Neural progenitor cell (in vitro differentiated cells): ENCODE data around the gene EIF1AY. TPM values are rescaled to one million over a fixed set of nuclear protein-coding genes. Genes with fewer than 3 reads are reported as not detected.

ENCODE experiments used
- DNase-seq: peaks from one replicate; pipeline ENCODE4 v3.0.0-alpha.2; 2016; ENCODE audit warnings: low spot score
- H2AFZ ChIP-seq: fragments of 200-600 bp; sonication (generic); replicated peaks from 2 replicates; pipeline ENCODE4 v1.6.1; 2016; ENCODE audit warnings: antibody characterized with exemption
- H3F3A ChIP-seq: fragments of 200-600 bp; sonication (generic); 2 replicates; pipeline ENCODE4 v1.6.1; 2016; ENCODE audit warnings: antibody characterized with exemption, low read depth
- H3K27ac ChIP-seq: fragments of 200-600 bp; sonication (generic); 2 replicates; pipeline ENCODE4 v1.5.1; 2016; ENCODE audit warnings: mild to moderate bottlenecking
- H3K27me3 ChIP-seq: fragments of 200-600 bp; sonication (generic); 2 replicates; pipeline ENCODE4 v1.6.1; 2016; ENCODE audit warnings: mild to moderate bottlenecking, moderate library complexity
- H3K36me3 ChIP-seq: fragments of 200-600 bp; sonication (generic); 2 replicates; pipeline ENCODE4 v1.5.1; 2016
- H3K4me1 ChIP-seq: fragments of 200-600 bp; sonication (generic); 2 replicates; pipeline ENCODE4 v1.6.1; 2016; ENCODE audit warnings: mixed run types
- H3K4me2 ChIP-seq: fragments of 200-600 bp; sonication (generic); 2 replicates; pipeline ENCODE4 v1.6.1; 2016
- H3K4me3 ChIP-seq: fragments of 200-600 bp; sonication (generic); 2 replicates; pipeline ENCODE4 v1.5.1; 2016
- H3K79me2 ChIP-seq: fragments of 200-600 bp; sonication (generic); 2 replicates; pipeline ENCODE4 v1.6.1; 2016; ENCODE audit warnings: low read depth
- H3K9ac ChIP-seq: fragments of 200-600 bp; sonication (generic); 2 replicates; pipeline ENCODE4 v1.6.1; 2016
- H3K9me3 ChIP-seq: fragments of 200-600 bp; sonication (generic); 2 replicates; pipeline ENCODE4 v1.5.1; 2016; ENCODE audit warnings: low read depth
- H4K20me1 ChIP-seq: fragments of 200-600 bp; sonication (generic); 2 replicates; pipeline ENCODE4 v1.6.1; 2016; ENCODE audit warnings: low read depth
- H3K27ac Mint-ChIP-seq: 3 replicates; pipeline ENCODE4 v1.8.0; 2021; ENCODE audit warnings: mixed read lengths
- H3K27me3 Mint-ChIP-seq: 2 replicates; pipeline ENCODE4 v1.8.0; 2022; ENCODE audit warnings: low read depth, mild to moderate bottlenecking, inconsistent platforms, moderate library complexity, mixed read lengths; ENCODE audit not compliant: insufficient read depth
- H3K36me3 Mint-ChIP-seq: 3 replicates; pipeline ENCODE4 v1.8.0; 2021; ENCODE audit warnings: mixed read lengths
- H3K4me1 Mint-ChIP-seq: 3 replicates; pipeline ENCODE4 v1.8.0; 2021; ENCODE audit warnings: mixed read lengths
- H3K4me3 Mint-ChIP-seq: 3 replicates; pipeline ENCODE4 v1.8.0; 2021; ENCODE audit warnings: mild to moderate bottlenecking, moderate library complexity, mixed read lengths
- H3K9me3 Mint-ChIP-seq: 3 replicates; pipeline ENCODE4 v1.8.0; 2020; ENCODE audit warnings: mixed read lengths
- EZH2 ChIP-seq: fragments of 200-600 bp; sonication (generic); IDR thresholded peaks from 2 replicates; pipeline ENCODE4 v1.6.1; 2017; ENCODE audit warnings: antibody characterized with exemption, mild to moderate bottlenecking, moderate library complexity
- EZH2phosphoT487 ChIP-seq: fragments of 200-600 bp; sonication (generic); IDR thresholded peaks from 2 replicates; pipeline ENCODE4 v1.6.1; 2017; ENCODE audit warnings: antibody characterized with exemption
- total RNA-seq: library from RNA; depleted of rRNA; stranded (reverse); fragments of >200 nt; gene quantifications from 2 replicates; pipeline ENCODE4 v1.2.3, GENCODE V29; 2015; ENCODE audit warnings: low replicate concordance
- TF ChIP-seq, protein P1 (sequence below): fragments of 200-600 bp; sonication (generic); IDR thresholded peaks from 2 replicates; pipeline ENCODE4 v1.5.1; 2017; ENCODE audit warnings: antibody characterized with exemption, mild to moderate bottlenecking

The EIF1AY gene, protein sequence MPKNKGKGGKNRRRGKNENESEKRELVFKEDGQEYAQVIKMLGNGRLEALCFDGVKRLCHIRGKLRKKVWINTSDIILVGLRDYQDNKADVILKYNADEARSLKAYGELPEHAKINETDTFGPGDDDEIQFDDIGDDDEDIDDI
- not detected in 2 replicates for total RNA-seq

GRCh38 chrY:20575531-20576121 is at the start of gene EIF1AY:
Gene EIF1AY, plus strand, starts transcription at chrY:20575776. Its CDS starts 96 bp downstream, at chrY:20575872.
- Mint-ChIP-seq H3K27me3 (no peaks in the 10 kb centered on the region), H3K9me3 (no peaks in the 10 kb centered on the region), H3K4me3 (no peak within 1 kb of the TSS), H3K27ac (no peak within 1 kb of the TSS), H3K4me1 (no peaks in the 10 kb centered on the region), H3K36me3 (no peaks in the 10 kb centered on the region)
- H3K9ac ChIP-seq, result no peak within 1 kb of the TSS
- H3K4me3 ChIP-seq, result no peak within 1 kb of the TSS
- DNase-seq, result no peak
- no peaks in the 10 kb centered on the region for H3K4me1 ChIP-seq
- no peaks in the 10 kb centered on the region for H3K79me2 ChIP-seq
- H3K4me2 ChIP-seq, result no peak within 1 kb of the TSS
- H2AFZ ChIP-seq, result no peak within 1 kb of the TSS
- H3F3A ChIP-seq, result no peaks in the 10 kb centered on the region
- no peaks in the 10 kb centered on the region for H3K9me3 ChIP-seq
- H3K36me3 ChIP-seq, result no peaks in the 10 kb centered on the region
- H3K27me3 ChIP-seq, result no peaks in the 10 kb centered on the region
- H3K27ac ChIP-seq, result no peak within 1 kb of the TSS
- H4K20me1 ChIP-seq, result no peaks in the 10 kb centered on the region
- no peak for TF ChIP-seq EZH2phosphoT487
- TF ChIP-seq, protein P1, sequence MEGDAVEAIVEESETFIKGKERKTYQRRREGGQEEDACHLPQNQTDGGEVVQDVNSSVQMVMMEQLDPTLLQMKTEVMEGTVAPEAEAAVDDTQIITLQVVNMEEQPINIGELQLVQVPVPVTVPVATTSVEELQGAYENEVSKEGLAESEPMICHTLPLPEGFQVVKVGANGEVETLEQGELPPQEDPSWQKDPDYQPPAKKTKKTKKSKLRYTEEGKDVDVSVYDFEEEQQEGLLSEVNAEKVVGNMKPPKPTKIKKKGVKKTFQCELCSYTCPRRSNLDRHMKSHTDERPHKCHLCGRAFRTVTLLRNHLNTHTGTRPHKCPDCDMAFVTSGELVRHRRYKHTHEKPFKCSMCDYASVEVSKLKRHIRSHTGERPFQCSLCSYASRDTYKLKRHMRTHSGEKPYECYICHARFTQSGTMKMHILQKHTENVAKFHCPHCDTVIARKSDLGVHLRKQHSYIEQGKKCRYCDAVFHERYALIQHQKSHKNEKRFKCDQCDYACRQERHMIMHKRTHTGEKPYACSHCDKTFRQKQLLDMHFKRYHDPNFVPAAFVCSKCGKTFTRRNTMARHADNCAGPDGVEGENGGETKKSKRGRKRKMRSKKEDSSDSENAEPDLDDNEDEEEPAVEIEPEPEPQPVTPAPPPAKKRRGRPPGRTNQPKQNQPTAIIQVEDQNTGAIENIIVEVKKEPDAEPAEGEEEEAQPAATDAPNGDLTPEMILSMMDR, result no peak

DNA sequence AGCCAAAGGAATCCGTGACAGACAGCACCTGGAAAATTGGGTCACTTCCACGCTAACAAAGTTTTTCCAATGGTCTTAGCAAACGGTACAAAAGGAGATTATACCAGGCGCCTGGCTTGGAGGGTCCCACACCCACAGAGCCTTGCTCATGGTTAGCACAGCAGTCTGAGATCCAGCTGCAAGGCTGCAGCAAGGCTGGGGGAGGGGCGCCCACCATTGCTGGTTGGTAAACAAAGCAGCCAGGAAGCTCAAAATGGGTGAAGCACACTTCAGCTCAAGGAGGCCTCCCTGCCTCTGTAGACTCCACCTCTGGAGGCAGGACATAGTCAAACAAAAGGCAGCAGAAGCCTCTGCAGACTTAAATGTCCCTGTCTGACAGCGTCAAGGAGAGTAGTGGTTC is 47.1 kb upstream of the EIF1AY start:
- no peak overlapping the region for H3K4me2 ChIP-seq
- no peaks in the 10 kb centered on the region for H3K36me3 ChIP-seq
- no peaks in the 10 kb centered on the region for H3K79me2 ChIP-seq
- no peaks in the 10 kb centered on the region for H3K27me3 ChIP-seq
- H3K9ac ChIP-seq, result no peak overlapping the region
- no peak for DNase-seq
- Mint-ChIP-seq H3K4me3 (no peak overlapping the region), H3K9me3 (no peaks in the 10 kb centered on the region), H3K27ac (no peak overlapping the region), H3K27me3 (no peaks in the 10 kb centered on the region), H3K4me1 (no peaks in the 10 kb centered on the region), H3K36me3 (no peaks in the 10 kb centered on the region)
- TF ChIP-seq EZH2phosphoT487 (no peak), EZH2 (no peak)
- TF ChIP-seq, protein P1, result no peak
- no peak overlapping the region for H3K4me3 ChIP-seq
- no peaks in the 10 kb centered on the region for H3F3A ChIP-seq
- no peaks in the 10 kb centered on the region for H3K9me3 ChIP-seq
- no peak overlapping the region for H2AFZ ChIP-seq
- H4K20me1 ChIP-seq, result no peaks in the 10 kb centered on the region
- no peak overlapping the region for H3K27ac ChIP-seq
- H3K4me1 ChIP-seq, result no peaks in the 10 kb centered on the region

DNA sequence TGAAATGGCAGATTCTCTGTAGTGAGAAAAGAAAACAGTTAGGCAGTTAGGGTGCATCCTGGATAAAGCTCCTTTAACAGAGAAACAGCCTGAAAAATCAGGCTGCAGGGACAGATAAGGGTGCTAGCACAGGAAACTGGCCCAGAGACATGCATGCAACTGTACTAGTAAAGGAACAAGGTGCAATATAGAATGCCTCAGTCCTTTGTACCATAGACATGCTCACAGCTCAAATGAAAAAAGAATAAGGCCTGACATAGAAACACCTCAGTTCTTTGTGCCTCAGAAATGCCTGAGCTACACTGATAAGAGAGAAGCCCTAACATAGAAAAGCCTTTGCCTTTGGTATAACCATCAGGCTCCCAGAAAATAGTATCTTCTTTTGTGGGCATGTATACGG is 37.4 kb upstream of the EIF1AY start:
- Histone ChIP-seq H3K4me2 (no peak overlapping the region), H3K4me3 (no peak overlapping the region), H3K9ac (no peak overlapping the region), H3K79me2 (no peaks in the 10 kb centered on the region), H3K27me3 (no peaks in the 10 kb centered on the region), H3K36me3 (no peaks in the 10 kb centered on the region), H3K9me3 (no peaks in the 10 kb centered on the region), H2AFZ (no peak overlapping the region), H3K4me1 (no peaks in the 10 kb centered on the region), H3F3A (no peaks in the 10 kb centered on the region), H3K27ac (no peak overlapping the region), H4K20me1 (no peaks in the 10 kb centered on the region)
- no peak for DNase-seq
- Mint-ChIP-seq H3K36me3 (no peaks in the 10 kb centered on the region), H3K27me3 (no peaks in the 10 kb centered on the region), H3K4me1 (no peaks in the 10 kb centered on the region), H3K27ac (no peak overlapping the region), H3K4me3 (no peak overlapping the region), H3K9me3 (no peaks in the 10 kb centered on the region)
- TF ChIP-seq EZH2phosphoT487, result no peak
- TF ChIP-seq, protein P1, result no peak
